GM19324 (cell line): Measurements from ENCODE around the gene COPS7A.

Source experiments
- ATAC-seq: cut with Tn5 transposase; IDR thresholded peaks from one replicate; pipeline ENCODE4 v1.9.1; 2021; ENCODE audit warnings: mild to moderate bottlenecking, moderate library complexity; ENCODE audit not compliant: unreplicated experiment, low FRiP score

Gene COPS7A

GRCh38 chr12:6747216-6747615 lies 23.4 kb downstream of the COPS7A start:
- ATAC-seq = no peak

GRCh38 chr12:6748761-6749160 lies 24.9 kb downstream of the COPS7A start:
- no peak for ATAC-seq

GRCh38 chr12:6750506-6750905 lies 26.7 kb downstream of the COPS7A start:
- no peak for ATAC-seq

GRCh38 chr12:6751767-6752166 lies 27.9 kb downstream of the COPS7A start:
- ATAC-seq = no peak

GRCh38 chr12:6752167-6752920 lies 28.5 kb downstream of the COPS7A start:
- ATAC-seq = no peak

GRCh38 chr12:6752921-6753771 lies 29.3 kb downstream of the COPS7A start, which contains the start of gene MLF2:
Gene MLF2, minus strand, starts transcription at chr12:6753141. Its CDS starts 807 bp downstream, at chr12:6752334.
- peak; percentile 87 for ATAC-seq

- no peak for ATAC-seq
These were observed 30.0 kb downstream of the COPS7A start for GRCh38 chr12:6753772-6754356.

GRCh38 chr12:6754411-6754810 lies 30.6 kb downstream of the COPS7A start:
- ATAC-seq = no peak

GRCh38 chr12:6757028-6757690 lies 33.3 kb downstream of the COPS7A start:
- ATAC-seq = no peak

GRCh38 chr12:6758506-6759095 lies 34.8 kb downstream of the COPS7A start:
- no peak for ATAC-seq

GRCh38 chr12:6759741-6760140 lies 35.9 kb downstream of the COPS7A start:
- no peak for ATAC-seq

- no peak for ATAC-seq
These were observed 39.5 kb downstream of the COPS7A start for GRCh38 chr12:6763380-6763779.

GRCh38 chr12:6764011-6764828 lies 40.4 kb downstream of the COPS7A start:
- ATAC-seq = peak; percentile 64

GRCh38 chr12:6765048-6765633 lies 41.3 kb downstream of the COPS7A start:
- no peak for ATAC-seq

GRCh38 chr12:6765634-6766581 lies 42.1 kb downstream of the COPS7A start, which contains the start of gene PTMS:
Gene PTMS, plus strand, starts transcription at chr12:6766363. Its CDS starts 343 bp downstream, at chr12:6766706.
- ATAC-seq = peak; percentile 21

GRCh38 chr12:6766651-6767349 lies 43.0 kb downstream of the COPS7A start:
- ATAC-seq = peak; percentile 63
